Thyroid gland (tissue), 4 donors: ENCODE results near the gene ASCC3. TPM values are rescaled to one million over a fixed set of nuclear protein-coding genes. Genes with fewer than 3 reads are reported as not detected.

Experiments
- DNase-seq, 2 donors: peaks; one replicate each; pipeline ENCODE4 v3.0.0-alpha.2; 2019
- H3K27ac ChIP-seq, 3 donors: fragments of 200-600 bp; sonication (generic); 1 replicate in 2 of 3; 2 replicates in 1 of 3; pipeline ENCODE4 v1.5.1; 2016 to 2019; ENCODE audit warnings: mild to moderate bottlenecking in 1 of 3, moderate library complexity in 1 of 3
- H3K27me3 ChIP-seq: fragments of 200-600 bp; sonication (generic); one replicate; pipeline ENCODE4 v1.5.1; 2019
- H3K36me3 ChIP-seq, 2 donors: fragments of 200-600 bp; sonication (generic); one replicate each; pipeline ENCODE4 v1.5.1; 2016 to 2019
- H3K4me1 ChIP-seq, 2 donors: fragments of 200-600 bp; sonication (generic); one replicate each; pipeline ENCODE4 v1.5.1; 2017 to 2019
- H3K4me3 ChIP-seq, 3 donors: fragments of 200-600 bp; sonication (generic); replicated peaks in 1 of 3; 1 replicate in 2 of 3; 2 replicates in 1 of 3; pipeline ENCODE4 v1.5.1; 2016; ENCODE audit warnings: mild to moderate bottlenecking in 1 of 3
- H3K9me3 ChIP-seq: fragments of 200-600 bp; sonication (generic); one replicate; pipeline ENCODE4 v1.5.1; 2017
- POLR2A ChIP-seq, 2 donors: fragments of 450-650 bp; IDR thresholded peaks; one replicate each; pipeline ENCODE4 v1.6.1; 2017; ENCODE audit warnings: antibody characterized with exemption in 2 of 2, mild to moderate bottlenecking in 2 of 2, moderate library complexity in 1 of 2
- WGBS, 2 donors: methylation state at CpG; one replicate each; pipeline ENCODE4 v1.1.5; 2017; 5-methylcytosine and 5-hydroxymethylcytosine counted together
- intact Hi-C: fragments of 100-400 bp; cut with DNase I; formaldehyde crosslinking; loops from one replicate; pipeline ENCODE4 v1.15.1; 2023
- total RNA-seq, 4 donors: library from RNA; depleted of rRNA; stranded (reverse); fragments of >200 nt; gene quantifications; one replicate each; pipeline ENCODE4 v1.2.3, GENCODE V29; 2016
- TF ChIP-seq, protein P1 (sequence below), 6 experiments: fragments of 200-600 bp in 3 of 6; fragments of 450-650 bp in 3 of 6; sonication (generic) in 3 of 6; IDR thresholded peaks; one replicate each; pipeline ENCODE4 v1.5.1; 2016 to 2019; ENCODE audit warnings: antibody characterized with exemption in 6 of 6, mild to moderate bottlenecking in 2 of 6, inconsistent platforms in 1 of 6, moderate library complexity in 1 of 6

ASCC3 gene
- total RNA-seq, 4 donors from 2014 or later, result 27.3 to 40.1 (median 33.8) TPM

DNA sequence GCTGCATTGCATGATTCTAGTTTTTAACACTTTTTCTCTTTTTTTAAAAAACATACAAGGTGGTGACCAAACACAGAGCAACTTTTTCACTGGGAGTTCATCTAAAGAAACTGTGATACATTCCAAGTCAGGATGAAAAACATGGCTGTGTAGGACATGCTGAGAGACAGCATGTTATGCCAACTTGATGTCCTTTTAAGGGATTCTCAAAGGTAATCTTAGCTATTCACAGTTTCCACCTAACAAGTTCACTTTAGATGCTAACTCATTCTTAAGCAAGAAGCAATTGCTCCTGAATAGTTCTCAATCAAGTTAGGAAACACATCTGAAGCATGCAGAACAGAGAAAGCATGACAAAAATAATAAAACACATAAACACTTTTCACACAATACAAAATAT, 3.3 kb downstream of the ASCC3 start:
- intact Hi-C loops, result no loop called here
- TF ChIP-seq POLR2A (IDR thresholded peaks at IDR 0.05), result no peak
- TF ChIP-seq, protein P1, sequence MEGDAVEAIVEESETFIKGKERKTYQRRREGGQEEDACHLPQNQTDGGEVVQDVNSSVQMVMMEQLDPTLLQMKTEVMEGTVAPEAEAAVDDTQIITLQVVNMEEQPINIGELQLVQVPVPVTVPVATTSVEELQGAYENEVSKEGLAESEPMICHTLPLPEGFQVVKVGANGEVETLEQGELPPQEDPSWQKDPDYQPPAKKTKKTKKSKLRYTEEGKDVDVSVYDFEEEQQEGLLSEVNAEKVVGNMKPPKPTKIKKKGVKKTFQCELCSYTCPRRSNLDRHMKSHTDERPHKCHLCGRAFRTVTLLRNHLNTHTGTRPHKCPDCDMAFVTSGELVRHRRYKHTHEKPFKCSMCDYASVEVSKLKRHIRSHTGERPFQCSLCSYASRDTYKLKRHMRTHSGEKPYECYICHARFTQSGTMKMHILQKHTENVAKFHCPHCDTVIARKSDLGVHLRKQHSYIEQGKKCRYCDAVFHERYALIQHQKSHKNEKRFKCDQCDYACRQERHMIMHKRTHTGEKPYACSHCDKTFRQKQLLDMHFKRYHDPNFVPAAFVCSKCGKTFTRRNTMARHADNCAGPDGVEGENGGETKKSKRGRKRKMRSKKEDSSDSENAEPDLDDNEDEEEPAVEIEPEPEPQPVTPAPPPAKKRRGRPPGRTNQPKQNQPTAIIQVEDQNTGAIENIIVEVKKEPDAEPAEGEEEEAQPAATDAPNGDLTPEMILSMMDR (IDR thresholded peaks at IDR 0.05), result no peak

DNA sequence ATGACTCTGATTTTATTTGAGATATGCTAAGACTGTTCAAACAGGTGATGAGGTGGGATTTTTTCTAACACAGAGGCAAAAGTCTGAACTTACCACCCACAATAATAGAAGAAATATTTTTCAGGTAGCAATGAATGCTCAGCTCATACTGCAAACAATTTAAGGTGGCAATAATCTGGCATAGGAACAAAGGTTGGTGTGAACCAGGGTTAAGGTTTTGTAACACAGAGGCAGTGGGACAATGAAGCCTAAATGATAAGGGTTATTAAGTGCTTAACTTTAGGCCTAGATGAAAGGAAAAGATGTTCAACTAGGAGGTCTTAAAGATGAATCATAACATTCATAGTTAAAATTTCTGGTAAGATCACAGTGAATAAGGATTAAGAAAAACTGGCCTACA, 4.9 kb downstream of the ASCC3 start:
- Histone ChIP-seq H3K4me1 (no peaks in the 10 kb centered on the region), H3K36me3 (no peaks in the 10 kb centered on the region), H3K4me3 (no peak overlapping the region), H3K9me3 (no peaks in the 10 kb centered on the region), H3K27ac (no peak overlapping the region), H3K27me3 (no peaks in the 10 kb centered on the region)
- DNase-seq, result no peak
- intact Hi-C loops, result no loop called here
- no peak for TF ChIP-seq POLR2A (IDR thresholded peaks at IDR 0.05)
- TF ChIP-seq, protein P1 (IDR thresholded peaks at IDR 0.05), result no peak

More for the DNA sequence above, 3.3 kb downstream of the ASCC3 start:
- H3K27ac ChIP-seq, result no peak overlapping the region
- no peaks in the 10 kb centered on the region for H3K36me3 ChIP-seq
- no peaks in the 10 kb centered on the region for H3K27me3 ChIP-seq
- H3K4me1 ChIP-seq, result peaks cover 0 to 4% of the 10 kb centered on the region in 2 donors
- DNase-seq, result no peak
- no peaks in the 10 kb centered on the region for H3K9me3 ChIP-seq
- no peak overlapping the region for H3K4me3 ChIP-seq

DNA sequence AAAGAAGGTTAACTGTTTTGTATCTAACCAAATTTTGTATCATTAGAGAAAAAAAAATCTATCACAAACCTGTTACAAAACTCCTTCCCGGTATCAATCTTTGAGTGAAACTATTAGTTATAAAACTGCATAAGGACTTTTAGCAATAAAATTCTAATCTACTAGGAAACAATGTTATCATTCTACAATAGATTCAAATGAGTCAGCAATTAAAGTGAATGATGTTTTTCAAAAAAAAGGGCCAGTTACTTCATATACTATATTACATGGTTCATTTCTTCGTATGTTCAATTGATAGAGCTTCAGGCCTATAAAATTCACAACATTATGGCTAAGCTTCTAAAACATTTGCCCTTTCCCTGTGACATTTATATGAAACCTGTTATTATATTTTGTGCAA, 15.6 kb downstream of the ASCC3 start:
- no peak for DNase-seq
- H3K27me3 ChIP-seq, result no peaks in the 10 kb centered on the region
- WGBS, 2 donors, result 92 to 99% methylated on average over 2 of the region's 2 CpGs

DNA sequence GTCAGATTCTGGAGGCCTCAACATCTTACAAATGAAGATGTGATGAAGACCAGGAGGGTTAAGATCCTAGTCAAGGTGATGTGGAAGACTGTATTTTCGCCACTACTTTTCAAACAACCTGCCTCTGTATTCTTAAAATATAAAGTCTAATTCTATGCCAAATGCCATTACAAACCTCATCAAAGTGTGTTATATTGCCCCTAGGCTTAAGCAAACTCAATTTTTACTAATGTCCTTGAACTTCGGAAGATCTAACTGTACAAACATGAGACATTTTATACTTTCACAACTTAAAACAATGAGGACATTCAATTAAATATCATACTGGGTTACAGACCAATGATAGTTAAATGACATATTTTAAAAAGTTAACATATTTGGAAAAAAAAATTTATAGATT, 19.1 kb downstream of the ASCC3 start:
- TF ChIP-seq, protein P1 (IDR thresholded peaks at IDR 0.05), result no peak
- no peak for TF ChIP-seq POLR2A (IDR thresholded peaks at IDR 0.05)
- Histone ChIP-seq H3K4me1 (no peaks in the 10 kb centered on the region), H3K27ac (no peak overlapping the region), H3K27me3 (no peaks in the 10 kb centered on the region), H3K36me3 (no peaks in the 10 kb centered on the region), H3K9me3 (no peaks in the 10 kb centered on the region), H3K4me3 (no peak overlapping the region)
- 97 to 99% methylated on average over 2 of the region's 2 CpGs for WGBS, 2 donors
- intact Hi-C loops, result no loop called here
- no peak for DNase-seq

More for the DNA sequence above, 15.6 kb downstream of the ASCC3 start:
- intact Hi-C loops, result no loop called here
- Histone ChIP-seq H3K4me1 (no peaks in the 10 kb centered on the region), H3K4me3 (no peak overlapping the region), H3K9me3 (no peaks in the 10 kb centered on the region), H3K27ac (no peak overlapping the region), H3K36me3 (no peaks in the 10 kb centered on the region)
- TF ChIP-seq, protein P1 (IDR thresholded peaks at IDR 0.05), result no peak
- TF ChIP-seq POLR2A (IDR thresholded peaks at IDR 0.05), result no peak

DNA sequence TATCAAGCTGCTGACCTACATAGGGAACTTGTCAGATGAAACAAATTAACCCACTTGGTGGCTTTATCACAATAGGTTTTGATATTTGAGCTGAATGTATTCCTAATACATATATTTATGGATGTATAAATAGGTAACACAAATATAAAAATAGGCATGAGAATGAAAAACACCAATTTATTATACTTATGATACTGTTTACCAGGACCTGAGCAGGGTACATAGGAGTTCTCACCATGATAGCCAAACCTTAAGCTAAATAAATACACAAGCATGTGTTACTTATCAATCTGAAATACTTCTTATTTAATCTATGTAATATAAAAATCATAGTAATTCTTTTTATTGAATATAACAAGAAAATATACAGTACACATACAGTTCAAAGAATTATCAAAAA, 25.0 kb downstream of the ASCC3 start:
- Histone ChIP-seq H3K27me3 (no peaks in the 10 kb centered on the region), H3K4me1 (no peaks in the 10 kb centered on the region), H3K9me3 (no peaks in the 10 kb centered on the region), H3K4me3 (no peak overlapping the region), H3K27ac (no peak overlapping the region), H3K36me3 (no peaks in the 10 kb centered on the region)
- TF ChIP-seq POLR2A (IDR thresholded peaks at IDR 0.05), result no peak
- TF ChIP-seq, protein P1 (IDR thresholded peaks at IDR 0.05), result no peak
- no peak for DNase-seq
- intact Hi-C loops, result no loop called here
